Activated naive CD8-positive, alpha-beta T cell treated with anti-CD3 and anti-CD28 coated beads, Interleukin-2, amount 50 U/mL, for 16 hours (primary cell): ENCODE data around the gene VNN1.
"Not testable (repeated sequence)": the region's sequence is repeated elsewhere in the genome, so short reads cannot be mapped to it uniquely, and the experiment has no call there.

Source experiments
- DNase-seq: peaks from one replicate; pipeline ENCODE4 v3.0.0-alpha.2; 2020; ENCODE audit warnings: low read depth, low spot score

The VNN1 gene

GRCh38 chr6:132725471-132725870 is 11.6 kb upstream of the VNN1 start:
- DNase-seq: no peak

- no peak for DNase-seq
Observed at GRCh38 chr6:132719736-132720448, 6.0 kb upstream of the VNN1 start.

GRCh38 chr6:132715881-132716637 is 2.2 kb upstream of the VNN1 start:
- no peak for DNase-seq

GRCh38 chr6:132715204-132715603 is 1.3 kb upstream of the VNN1 start:
- DNase-seq: no peak

GRCh38 chr6:132714160-132714559 is 305 bp upstream of the VNN1 start:
- DNase-seq: no peak

GRCh38 chr6:132712366-132712765 is 1.5 kb downstream of the VNN1 start:
- no peak for DNase-seq

GRCh38 chr6:132708771-132709170 is 5.1 kb downstream of the VNN1 start:
- no peak for DNase-seq

- no peak for DNase-seq
Observed at GRCh38 chr6:132708002-132708401, 5.9 kb downstream of the VNN1 start.

GRCh38 chr6:132706756-132707155 is 7.1 kb downstream of the VNN1 start:
- DNase-seq: not testable (repeated sequence)

- DNase-seq: no peak
Observed at GRCh38 chr6:132703936-132704335, 9.9 kb downstream of the VNN1 start.

GRCh38 chr6:132698608-132699007 is 15.2 kb downstream of the VNN1 start:
- DNase-seq: no peak

- DNase-seq: no peak
Observed at GRCh38 chr6:132695773-132696172, 18.1 kb downstream of the VNN1 start.

- no peak for DNase-seq
Observed at GRCh38 chr6:132693478-132693877, 20.4 kb downstream of the VNN1 start.

- DNase-seq: no peak
Observed at GRCh38 chr6:132690678-132691077, 23.2 kb downstream of the VNN1 start.

GRCh38 chr6:132687306-132687705 is 26.5 kb downstream of the VNN1 start:
- DNase-seq: no peak

GRCh38 chr6:132686531-132686930 is 27.3 kb downstream of the VNN1 start:
- no peak for DNase-seq

- DNase-seq: no peak
Observed at GRCh38 chr6:132685009-132685408, 28.8 kb downstream of the VNN1 start.

GRCh38 chr6:132684272-132684671 is 29.6 kb downstream of the VNN1 start:
- no peak for DNase-seq

GRCh38 chr6:132683543-132683942 is 30.3 kb downstream of the VNN1 start:
- no peak for DNase-seq

- not testable (repeated sequence) for DNase-seq
Observed at GRCh38 chr6:132679094-132679493, 34.8 kb downstream of the VNN1 start.

GRCh38 chr6:132675749-132676148 is 38.1 kb downstream of the VNN1 start:
- no peak for DNase-seq

- DNase-seq: no peak
Observed at GRCh38 chr6:132675002-132675401, 38.9 kb downstream of the VNN1 start.
